Erythroblast (primary cell): ENCODE measurements around the gene ZNF331.
"Not testable (repeated sequence)": the region's sequence is repeated elsewhere in the genome, so short reads cannot be mapped to it uniquely, and the experiment has no call there.

Experiments
- GATA1 ChIP-seq: IDR thresholded peaks from 2 replicates; pipeline ENCODE4 v1.6.1; 2011; ENCODE audit warnings: low read depth, mild to moderate bottlenecking, control low read depth, low read length, moderate library complexity
- POLR2A ChIP-seq: IDR thresholded peaks from 2 replicates; pipeline ENCODE4 v1.6.1; 2011; ENCODE audit warnings: mild to moderate bottlenecking, low read length

- not testable (repeated sequence) for TF ChIP-seq POLR2A, GATA1
Observed at GRCh38 chr19:53503671-53504364, 34.1 kb upstream of the ZNF331 start.
